ENCODE data around the gene COL28A1. TPM values are rescaled to one million over a fixed set of nuclear protein-coding genes. Genes with fewer than 3 reads are reported as not detected.

Gene COL28A1
- total RNA-seq, 1 donor from 2014 or later: 18.3 TPM

GRCh38 chr7:7522421-7522820, 13.3 kb downstream of the COL28A1 start:
- H3K27ac Mint-ChIP-seq: no peak overlapping the region
- H3K27me3 Mint-ChIP-seq: no peaks in the 10 kb centered on the region
- no peak for TF ChIP-seq CTCF (IDR thresholded peaks at IDR 0.05; ENCODE audit: unreplicated experiment)
- peaks cover 7% of the 10 kb centered on the region for H3K9me3 Mint-ChIP-seq (ENCODE audit: low read depth)
- no peak for DNase-seq (ENCODE audit: low spot score, unreplicated experiment)
- peaks cover 13% of the 10 kb centered on the region for H3K36me3 Mint-ChIP-seq (ENCODE audit: insufficient read depth)
- no peak overlapping the region for H3K4me3 Mint-ChIP-seq (ENCODE audit: low read depth)
- H3K4me1 Mint-ChIP-seq (ENCODE audit: low read depth): peaks cover 26% of the 10 kb centered on the region

GRCh38 chr7:7521259-7521658, 14.4 kb downstream of the COL28A1 start:
- Mint-ChIP-seq H3K9me3 (ENCODE audit: low read depth) (peaks cover 6% of the 10 kb centered on the region), H3K27ac (peak overlapping the region; percentile 14), H3K4me1 (ENCODE audit: low read depth) (peaks cover 36% of the 10 kb centered on the region), H3K36me3 (ENCODE audit: insufficient read depth) (peaks cover 11% of the 10 kb centered on the region), H3K27me3 (no peaks in the 10 kb centered on the region), H3K4me3 (ENCODE audit: low read depth) (no peak overlapping the region)
- DNase-seq (ENCODE audit: low spot score, unreplicated experiment): no peak
- TF ChIP-seq CTCF (IDR thresholded peaks at IDR 0.05; ENCODE audit: unreplicated experiment): no peak

- Mint-ChIP-seq H3K27ac (peak overlapping the region; percentile 78), H3K9me3 (ENCODE audit: low read depth) (peaks cover 4% of the 10 kb centered on the region), H3K27me3 (no peaks in the 10 kb centered on the region), H3K4me3 (ENCODE audit: low read depth) (no peak overlapping the region), H3K36me3 (ENCODE audit: insufficient read depth) (peaks cover 6% of the 10 kb centered on the region), H3K4me1 (ENCODE audit: low read depth) (peaks cover 48% of the 10 kb centered on the region)
- no peak for TF ChIP-seq CTCF (IDR thresholded peaks at IDR 0.05; ENCODE audit: unreplicated experiment)
- DNase-seq (ENCODE audit: low spot score, unreplicated experiment): no peak
Observed at GRCh38 chr7:7519528-7519927, 16.1 kb downstream of the COL28A1 start.

GRCh38 chr7:7519056-7519455, 16.6 kb downstream of the COL28A1 start:
- Mint-ChIP-seq H3K27me3 (no peaks in the 10 kb centered on the region), H3K36me3 (ENCODE audit: insufficient read depth) (peaks cover 6% of the 10 kb centered on the region), H3K4me1 (ENCODE audit: low read depth) (peaks cover 50% of the 10 kb centered on the region), H3K4me3 (ENCODE audit: low read depth) (no peak overlapping the region), H3K27ac (peak overlapping the region; percentile 91), H3K9me3 (ENCODE audit: low read depth) (peaks cover 4% of the 10 kb centered on the region)
- TF ChIP-seq CTCF (IDR thresholded peaks at IDR 0.05; ENCODE audit: unreplicated experiment): no peak
- no peak for DNase-seq (ENCODE audit: low spot score, unreplicated experiment)

- peaks cover 4% of the 10 kb centered on the region for H3K9me3 Mint-ChIP-seq (ENCODE audit: low read depth)
- no peak for TF ChIP-seq CTCF (IDR thresholded peaks at IDR 0.05; ENCODE audit: unreplicated experiment)
- no peaks in the 10 kb centered on the region for H3K27me3 Mint-ChIP-seq
- H3K27ac Mint-ChIP-seq: peak overlapping the region; percentile 84
- H3K4me1 Mint-ChIP-seq (ENCODE audit: low read depth): peaks cover 61% of the 10 kb centered on the region
- H3K36me3 Mint-ChIP-seq (ENCODE audit: insufficient read depth): peaks cover 6% of the 10 kb centered on the region
- no peak overlapping the region for H3K4me3 Mint-ChIP-seq (ENCODE audit: low read depth)
- no peak for DNase-seq (ENCODE audit: low spot score, unreplicated experiment)
Observed at GRCh38 chr7:7517754-7518153, 17.9 kb downstream of the COL28A1 start.
